ENCODE measurements around the gene CCDC187. TPM values are rescaled to one million over a fixed set of nuclear protein-coding genes. Genes with fewer than 3 reads are reported as not detected.

CCDC187 gene
- total RNA-seq, 1 donor, result not detected

- no peaks in the 10 kb centered on the region for H3K79me2 ChIP-seq (ENCODE audit: insufficient read depth, low read length)
- no peak overlapping the region for H3K4me3 ChIP-seq (ENCODE audit: insufficient read depth, low read length)
- H3K27ac ChIP-seq (ENCODE audit: low read depth, low read length), result no peak overlapping the region
- peaks cover 3% of the 10 kb centered on the region for H3K4me1 ChIP-seq (ENCODE audit: insufficient read depth, low read length)
- no peaks in the 10 kb centered on the region for H4K20me1 ChIP-seq (ENCODE audit: insufficient read depth, low read length)
- H3K27me3 ChIP-seq (ENCODE audit: insufficient read depth, low read length), result no peaks in the 10 kb centered on the region
- no peak overlapping the region for H3K4me2 ChIP-seq (ENCODE audit: insufficient read depth, low read length)
- no peak overlapping the region for H2AFZ ChIP-seq (ENCODE audit: low read length)
- DNase-seq (ENCODE audit: insufficient read length, low spot score, missing footprints), result no peak
- no peaks in the 10 kb centered on the region for H3K9me3 ChIP-seq (ENCODE audit: low read depth, low read length)
- TF ChIP-seq CTCF (IDR thresholded peaks at IDR 0.05; ENCODE audit: extremely low read depth, low read depth, low read length), result no peak
- H3K36me3 ChIP-seq (ENCODE audit: insufficient read depth, low read length), result no peaks in the 10 kb centered on the region
Measured at GRCh38 chr9:136287960-136288753, 15.7 kb downstream of the CCDC187 start.

- H3K27me3 ChIP-seq (ENCODE audit: insufficient read depth, low read length), result no peaks in the 10 kb centered on the region
- no peak for TF ChIP-seq CTCF (IDR thresholded peaks at IDR 0.05; ENCODE audit: extremely low read depth, low read depth, low read length)
- no peaks in the 10 kb centered on the region for H4K20me1 ChIP-seq (ENCODE audit: insufficient read depth, low read length)
- H3K79me2 ChIP-seq (ENCODE audit: insufficient read depth, low read length), result no peaks in the 10 kb centered on the region
- H3K4me2 ChIP-seq (ENCODE audit: insufficient read depth, low read length), result no peak overlapping the region
- no peaks in the 10 kb centered on the region for H3K36me3 ChIP-seq (ENCODE audit: insufficient read depth, low read length)
- no peak overlapping the region for H3K4me3 ChIP-seq (ENCODE audit: insufficient read depth, low read length)
- H3K4me1 ChIP-seq (ENCODE audit: insufficient read depth, low read length), result peaks cover 4% of the 10 kb centered on the region
- no peak overlapping the region for H2AFZ ChIP-seq (ENCODE audit: low read length)
- no peak for DNase-seq (ENCODE audit: insufficient read length, low spot score, missing footprints)
- no peaks in the 10 kb centered on the region for H3K9me3 ChIP-seq (ENCODE audit: low read depth, low read length)
- no peak overlapping the region for H3K27ac ChIP-seq (ENCODE audit: low read depth, low read length)
Measured at GRCh38 chr9:136286987-136287379, 16.9 kb downstream of the CCDC187 start.

GRCh38 chr9:136286359-136286986 lies 17.4 kb downstream of the CCDC187 start:
- Histone ChIP-seq H2AFZ (ENCODE audit: low read length) (no peak overlapping the region), H3K4me2 (ENCODE audit: insufficient read depth, low read length) (no peak overlapping the region), H3K79me2 (ENCODE audit: insufficient read depth, low read length) (no peaks in the 10 kb centered on the region), H3K4me3 (ENCODE audit: insufficient read depth, low read length) (no peak overlapping the region), H4K20me1 (ENCODE audit: insufficient read depth, low read length) (no peaks in the 10 kb centered on the region), H3K27me3 (ENCODE audit: insufficient read depth, low read length) (no peaks in the 10 kb centered on the region), H3K9me3 (ENCODE audit: low read depth, low read length) (no peaks in the 10 kb centered on the region), H3K27ac (ENCODE audit: low read depth, low read length) (no peak overlapping the region), H3K4me1 (ENCODE audit: insufficient read depth, low read length) (peaks cover 4% of the 10 kb centered on the region), H3K36me3 (ENCODE audit: insufficient read depth, low read length) (no peaks in the 10 kb centered on the region)
- TF ChIP-seq CTCF (IDR thresholded peaks at IDR 0.05; ENCODE audit: extremely low read depth, low read depth, low read length), result no peak
- DNase-seq (ENCODE audit: insufficient read length, low spot score, missing footprints), result no peak

Measured in osteoblast (primary cell).